Inflammatory macrophage treated with lipopolysaccharide for 4 hours (primary cell): ENCODE measurements around the gene LSM14B.

ENCODE experiments used
- DNase-seq: peaks from one replicate; pipeline ENCODE4 v3.0.0-alpha.2; 2020

LSM14B gene

DNA sequence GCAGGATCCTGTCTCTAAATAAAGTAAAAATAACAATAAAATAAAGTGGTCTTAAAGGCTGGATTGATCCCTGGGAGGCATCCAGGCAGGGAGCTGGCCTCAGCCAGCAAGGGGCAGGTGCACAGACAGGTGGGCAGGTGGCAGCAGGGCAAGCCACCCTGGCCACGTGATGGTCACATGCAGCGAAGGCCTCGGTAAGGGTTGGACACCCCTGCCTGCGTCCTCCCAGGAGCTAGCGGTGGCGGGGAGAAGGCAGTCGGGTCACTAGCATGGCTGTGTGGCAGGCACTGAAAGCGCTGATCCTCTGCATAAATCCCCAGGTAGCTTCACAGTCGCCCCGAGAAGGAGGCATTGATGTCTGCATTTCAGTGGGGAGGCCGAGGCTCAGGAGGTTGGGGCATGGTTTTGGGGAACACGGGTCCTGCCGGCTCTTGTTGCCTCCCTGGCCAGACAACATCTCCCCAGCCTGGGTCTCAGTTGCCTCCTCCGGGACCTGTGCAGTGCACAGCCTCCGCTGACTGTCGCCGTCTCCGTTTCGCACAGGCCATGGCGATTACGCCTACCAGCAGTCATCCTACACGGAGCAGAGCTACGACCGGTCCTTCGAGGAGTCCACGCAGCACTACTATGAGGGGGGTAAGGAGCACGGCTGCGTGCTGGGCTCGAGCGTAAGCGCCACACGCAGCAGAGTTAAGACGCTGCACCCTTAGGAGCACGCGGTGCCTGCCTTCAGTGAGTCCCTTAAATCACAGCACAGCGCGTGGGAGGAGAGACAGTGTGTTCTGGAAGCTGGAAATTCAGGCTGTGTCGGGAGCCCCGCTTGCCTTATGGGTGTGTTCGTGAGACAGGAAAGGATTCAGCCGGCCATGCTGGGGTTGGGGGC lies 42.8 kb downstream of the LSM14B start:
- DNase-seq = no peak

DNA sequence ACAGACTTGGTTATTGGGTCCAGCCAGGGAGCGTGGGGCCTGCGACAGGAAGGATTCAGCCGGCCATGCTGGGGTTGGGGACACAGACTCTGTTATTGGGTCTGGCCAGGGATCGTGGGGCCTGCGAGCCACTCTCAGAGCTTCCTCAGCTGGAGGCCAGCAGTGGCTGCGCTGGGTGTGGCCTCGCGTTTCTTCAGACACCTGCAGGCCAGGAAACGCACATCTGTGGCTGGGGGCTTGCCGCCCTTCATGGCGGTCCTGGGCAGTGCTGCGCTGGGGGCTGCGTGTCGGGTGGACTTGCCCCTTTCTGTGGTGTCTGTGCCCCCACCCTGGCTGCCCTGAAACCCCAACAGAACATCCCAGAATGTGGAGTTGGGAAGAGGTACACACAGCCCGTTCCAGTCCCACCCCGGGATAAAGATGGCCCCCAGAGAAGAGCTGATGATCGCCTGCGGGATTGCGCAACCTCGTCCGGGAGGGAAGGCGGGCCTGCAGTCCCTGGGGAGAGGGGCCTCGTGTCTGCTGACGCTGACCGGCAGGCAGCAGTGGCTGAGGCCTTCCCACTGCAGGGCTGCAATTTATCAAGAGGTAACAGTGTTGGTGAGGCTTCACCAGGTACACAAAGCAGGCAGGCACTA lies 43.6 kb downstream of the LSM14B start:
- DNase-seq = no peak

DNA sequence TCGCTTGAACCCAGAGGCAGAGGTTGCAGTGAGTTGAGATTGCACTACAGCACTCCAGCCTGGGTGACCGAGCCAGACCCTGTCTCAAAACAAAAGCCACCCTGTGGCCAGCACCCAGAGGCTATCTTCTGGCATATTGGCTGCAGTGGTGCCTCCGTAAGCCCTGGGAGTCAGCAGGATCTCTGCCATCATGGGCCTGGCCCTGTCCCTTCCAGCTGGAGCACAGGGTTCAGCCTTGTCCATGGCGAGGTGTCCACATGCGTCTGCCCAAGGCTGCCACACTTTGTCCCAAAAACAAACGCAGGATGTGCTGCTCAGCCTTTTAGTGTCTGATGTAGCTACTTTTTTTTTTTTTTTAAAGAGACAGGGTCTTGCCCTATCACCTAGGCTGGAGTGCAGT lies 45.2 kb downstream of the LSM14B start:
- DNase-seq = no peak

GRCh38 chr20:62168061-62168460 lies 45.8 kb downstream of the LSM14B start:
- no peak for DNase-seq

DNA sequence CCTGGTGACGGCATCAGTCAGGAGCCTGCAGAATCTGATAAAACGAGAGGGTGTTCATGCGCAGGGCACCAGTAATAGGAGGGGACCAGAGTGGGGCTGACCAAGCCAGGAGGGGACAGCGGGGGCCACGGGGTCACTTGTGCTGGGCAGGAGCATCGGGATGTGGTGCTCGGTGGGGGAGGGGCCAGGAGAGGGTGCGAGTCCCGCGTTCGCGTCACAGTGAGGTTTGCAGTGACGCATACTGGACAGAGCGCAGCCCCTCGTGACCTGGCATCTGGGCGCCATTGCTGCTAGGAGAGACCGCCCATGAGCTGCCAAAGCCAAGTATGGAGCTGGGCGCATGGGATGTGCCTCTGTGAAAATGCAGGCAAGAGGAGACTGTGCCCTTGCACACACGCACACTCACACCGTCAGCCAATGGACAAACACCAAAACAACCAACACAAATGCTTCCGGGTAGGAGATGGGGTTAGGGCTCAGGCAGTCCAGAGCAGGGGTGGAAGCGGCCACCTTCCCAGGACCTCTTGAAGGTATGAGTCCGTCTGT lies 46.7 kb downstream of the LSM14B start:
- no peak for DNase-seq

DNA sequence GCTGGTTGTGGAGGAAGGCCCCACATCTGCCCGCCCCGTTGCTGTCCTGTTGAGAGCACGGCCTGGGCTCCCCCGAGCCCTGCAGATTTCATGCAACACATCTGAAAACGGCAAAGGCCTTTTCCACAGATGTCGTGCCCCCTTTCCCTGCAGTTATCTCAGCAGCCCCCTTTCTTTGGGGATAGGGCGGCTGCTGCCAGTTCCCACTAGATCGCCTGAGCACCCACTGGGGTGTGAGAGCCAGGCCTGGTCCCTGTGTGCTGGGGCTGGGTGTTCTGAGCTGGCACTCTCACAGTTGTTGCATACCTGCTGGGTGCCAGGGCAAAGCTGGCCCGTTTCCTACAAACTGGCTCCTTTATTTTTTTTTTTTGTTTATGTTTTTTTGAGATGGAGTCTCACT lies 48.3 kb downstream of the LSM14B start:
- DNase-seq = no peak

GRCh38 chr20:62171245-62171644 lies 49.0 kb downstream of the LSM14B start:
- DNase-seq = no peak

GRCh38 chr20:62172666-62173065 lies 50.4 kb downstream of the LSM14B start:
- no peak for DNase-seq

DNA sequence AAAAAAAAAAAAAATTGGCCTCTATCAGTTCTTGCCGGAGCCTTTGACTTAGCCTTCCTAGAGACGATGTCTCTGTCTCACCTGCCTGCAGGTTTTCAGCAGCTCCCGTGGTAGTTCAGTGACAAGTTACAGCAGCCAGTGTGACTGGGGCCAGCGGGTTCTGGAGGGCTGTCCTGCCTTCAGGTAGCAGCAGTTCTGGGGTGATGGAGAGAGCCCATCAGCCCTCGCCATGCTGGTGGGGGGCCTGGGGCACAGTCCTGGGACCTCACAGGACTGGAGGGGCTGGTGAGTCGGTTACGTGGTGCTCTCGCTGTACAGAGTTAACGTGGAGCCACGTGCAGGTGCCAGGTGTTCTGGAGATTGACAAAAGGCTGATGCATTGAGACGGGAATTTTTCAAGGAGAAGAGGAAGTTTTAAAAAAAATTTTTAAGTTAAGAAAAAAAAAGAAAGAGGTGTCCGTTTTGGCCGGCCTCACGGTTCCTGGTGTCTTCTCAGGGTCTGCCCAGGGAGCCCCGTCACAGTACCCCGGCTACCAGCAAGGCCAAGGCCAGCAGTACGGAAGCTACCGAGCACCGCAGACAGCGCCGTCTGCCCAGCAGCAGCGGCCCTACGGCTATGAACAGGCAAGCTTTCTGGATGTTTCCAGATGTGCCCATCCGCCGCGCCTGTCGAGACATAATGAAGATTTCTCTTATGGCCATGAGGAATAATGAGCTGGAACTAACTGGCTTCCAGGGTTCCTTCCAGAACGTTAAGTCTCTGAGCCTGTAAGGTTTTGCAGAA lies 51.9 kb downstream of the LSM14B start:
- no peak for DNase-seq

GRCh38 chr20:62174870-62175624 lies 52.8 kb downstream of the LSM14B start:
- DNase-seq = no peak

- DNase-seq = no peak
Measured at GRCh38 chr20:62175711-62176110, 53.4 kb downstream of the LSM14B start.

- no peak for DNase-seq
Measured at GRCh38 chr20:62176866-62177265, 54.6 kb downstream of the LSM14B start.

DNA sequence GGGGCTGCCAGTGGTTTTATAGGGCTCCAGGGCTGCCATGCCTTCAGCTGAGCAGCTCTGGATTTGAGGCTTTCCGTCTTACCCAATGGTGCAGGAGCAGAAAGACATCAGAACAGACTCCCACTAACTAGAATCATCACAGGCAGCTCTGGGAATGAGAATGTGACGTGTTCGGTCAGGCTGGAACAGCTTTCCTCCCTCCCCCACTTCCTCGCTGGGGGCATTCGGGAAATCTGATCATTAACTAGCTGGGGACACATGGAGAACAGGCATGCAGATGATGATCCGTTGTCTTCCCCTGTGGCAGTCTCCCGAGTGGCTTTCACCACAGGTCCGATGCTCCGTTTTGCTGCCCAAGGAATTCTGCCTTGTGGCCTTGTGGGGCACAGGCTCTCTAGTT lies 55.0 kb downstream of the LSM14B start:
- DNase-seq = no peak

- no peak for DNase-seq
Measured at GRCh38 chr20:62178316-62179161, 56.3 kb downstream of the LSM14B start.

GRCh38 chr20:62179162-62179504 lies 56.9 kb downstream of the LSM14B start:
- no peak for DNase-seq

- no peak for DNase-seq
Measured at GRCh38 chr20:62181808-62182207, 59.5 kb downstream of the LSM14B start.

GRCh38 chr20:62182469-62183425 lies 60.5 kb downstream of the LSM14B start, which contains the start of gene MTG2:
Gene MTG2, plus strand, starts transcription at chr20:62183028. Its CDS starts 10,393 bp downstream, at chr20:62193421.
- DNase-seq = peak; percentile 99

GRCh38 chr20:62183426-62184142 lies 61.3 kb downstream of the LSM14B start:
- DNase-seq = peak; percentile 7
